ENCODE results near the gene RIOX2.

GRCh38 chr3:98005438-98005837, 33.2 kb upstream of the RIOX2 start:
- TF ChIP-seq MZF1 (CRISPR knock-in tag; IDR thresholded peaks at IDR 0.05; ENCODE audit: borderline replicate concordance) (no peak), ZNF274 (CRISPR knock-in tag; IDR thresholded peaks at IDR 0.05) (no peak), CTCF (CRISPR knock-in tag; IDR thresholded peaks at IDR 0.05) (no peak), POLR2A (IDR thresholded peaks at IDR 0.05; ENCODE audit: insufficient read depth in 1 of 2, low read depth in 2 of 2, low read length in 2 of 2) (no peak), ZNF780A (CRISPR knock-in tag; IDR thresholded peaks at IDR 0.05) (no peak), CEBPB (IDR thresholded peaks at IDR 0.05; ENCODE audit: borderline replicate concordance, low read depth, low read length) (no peak), CHD4 (IDR thresholded peaks at IDR 0.05; ENCODE audit: borderline replicate concordance, low read length) (no peak), ATF2 (CRISPR knock-in tag; IDR thresholded peaks at IDR 0.05) (no peak), GTF2F1 (IDR thresholded peaks at IDR 0.05; ENCODE audit: low read length) (no peak), TAF1 (CRISPR knock-in tag; IDR thresholded peaks at IDR 0.05) (no peak), NFAT5 (CRISPR knock-in tag; IDR thresholded peaks at IDR 0.05) (no peak), SUZ12 (IDR thresholded peaks at IDR 0.05; ENCODE audit: low read depth, low read length) (no peak), ZNF768 (CRISPR knock-in tag; IDR thresholded peaks at IDR 0.05) (no peak), FOXA1 (IDR thresholded peaks at IDR 0.05) (no peak), FOXA1 (CRISPR knock-in tag; IDR thresholded peaks at IDR 0.05) (no peak)

All from HepG2 (cell line).